ENCODE results near the gene TBL1X. TPM values are rescaled to one million over a fixed set of nuclear protein-coding genes. Genes with fewer than 3 reads are reported as not detected.
A peak's percentile ranks its signal among the peaks of the same experiment; 100 is the strongest.

The TBL1X gene
- total and polyA plus RNA-seq, 2 of the 13 experiments (the other 11 are each of a cell fraction or from before 2014, with no cell fraction given) = 17.6 to 19.9 TPM

GRCh38 chrX:9471571-9471985 lies 6.7 kb downstream of the TBL1X start (continued):
- TF ChIP-seq PAF1 (CRISPR knock-in tag; IDR thresholded peaks at IDR 0.05) (no peak), ARID5B (CRISPR knock-in tag; IDR thresholded peaks at IDR 0.05) (peak; percentile 34; the same call in 1 of the 2 replicates), THRA (CRISPR knock-in tag; IDR thresholded peaks at IDR 0.05; ENCODE audit: borderline replicate concordance) (peak; percentile 25; the same call in 1 of the 2 replicates), JUND (CRISPR knock-in tag; IDR thresholded peaks at IDR 0.05) (no peak), SOX13 (IDR thresholded peaks at IDR 0.05) (no peak), SOX13 (CRISPR knock-in tag; conservative IDR thresholded peaks at IDR 0.05 in 1 of 2, IDR thresholded peaks at IDR 0.05 in 1 of 2) (0 out of 4 replicates have a peak, but pooled peaks of 1 of the 2 experiments have one; percentile 21), SATB2 (CRISPR knock-in tag; IDR thresholded peaks at IDR 0.05) (no peak), BCL6 (CRISPR knock-in tag; IDR thresholded peaks at IDR 0.05) (peak; percentile 34; the same call in 1 of the 2 replicates), ZNF292 (CRISPR knock-in tag; IDR thresholded peaks at IDR 0.05; ENCODE audit: borderline replicate concordance, low read depth) (no peak), RNF2 (conservative IDR thresholded peaks at IDR 0.05; ENCODE audit: low read depth) (no peak)
